Uterus (tissue), 2 donors: ENCODE results near the gene GRK3.
"Not testable (repeated sequence)": the region's sequence is repeated elsewhere in the genome, so short reads cannot be mapped to it uniquely, and the experiment has no call there.

ENCODE experiments used
- POLR2A ChIP-seq, 2 donors: fragments of 450-650 bp; IDR thresholded peaks; one replicate each; pipeline ENCODE4 v1.6.1; 2016; ENCODE audit warnings: antibody characterized with exemption in 2 of 2, mild to moderate bottlenecking in 1 of 2, moderate library complexity in 1 of 2
- TF ChIP-seq, protein P1 (sequence below), 4 experiments: fragments of 200-600 bp in 2 of 4; fragments of 450-650 bp in 2 of 4; sonication (generic) in 2 of 4; IDR thresholded peaks; one replicate each; pipeline ENCODE4 v1.5.1; 2016 to 2019; ENCODE audit warnings: antibody characterized with exemption in 4 of 4, mild to moderate bottlenecking in 2 of 4, moderate library complexity in 1 of 4

DNA sequence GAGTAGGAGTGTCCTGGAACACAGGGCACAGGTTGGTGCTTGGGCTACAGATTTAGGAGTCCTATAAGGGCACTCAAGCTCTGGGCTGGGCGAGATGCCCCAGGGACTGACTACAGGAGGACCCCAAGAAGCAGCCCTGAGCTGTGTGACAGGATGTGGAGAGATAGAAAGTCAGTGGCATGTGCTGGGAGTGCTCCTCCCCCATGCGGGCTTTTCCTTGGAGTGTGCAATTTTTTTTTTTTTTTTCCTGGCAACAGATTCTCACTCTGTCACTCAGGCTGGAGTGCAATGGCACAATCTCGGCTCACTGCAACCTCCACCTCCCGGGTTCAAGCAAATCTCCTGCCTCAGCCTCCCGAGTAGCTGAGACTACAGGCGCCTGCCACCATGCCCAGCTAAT lies 144.0 kb downstream of the GRK3 start:
- TF ChIP-seq, protein P1, sequence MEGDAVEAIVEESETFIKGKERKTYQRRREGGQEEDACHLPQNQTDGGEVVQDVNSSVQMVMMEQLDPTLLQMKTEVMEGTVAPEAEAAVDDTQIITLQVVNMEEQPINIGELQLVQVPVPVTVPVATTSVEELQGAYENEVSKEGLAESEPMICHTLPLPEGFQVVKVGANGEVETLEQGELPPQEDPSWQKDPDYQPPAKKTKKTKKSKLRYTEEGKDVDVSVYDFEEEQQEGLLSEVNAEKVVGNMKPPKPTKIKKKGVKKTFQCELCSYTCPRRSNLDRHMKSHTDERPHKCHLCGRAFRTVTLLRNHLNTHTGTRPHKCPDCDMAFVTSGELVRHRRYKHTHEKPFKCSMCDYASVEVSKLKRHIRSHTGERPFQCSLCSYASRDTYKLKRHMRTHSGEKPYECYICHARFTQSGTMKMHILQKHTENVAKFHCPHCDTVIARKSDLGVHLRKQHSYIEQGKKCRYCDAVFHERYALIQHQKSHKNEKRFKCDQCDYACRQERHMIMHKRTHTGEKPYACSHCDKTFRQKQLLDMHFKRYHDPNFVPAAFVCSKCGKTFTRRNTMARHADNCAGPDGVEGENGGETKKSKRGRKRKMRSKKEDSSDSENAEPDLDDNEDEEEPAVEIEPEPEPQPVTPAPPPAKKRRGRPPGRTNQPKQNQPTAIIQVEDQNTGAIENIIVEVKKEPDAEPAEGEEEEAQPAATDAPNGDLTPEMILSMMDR (IDR thresholded peaks at IDR 0.05), result not testable (repeated sequence)
- not testable (repeated sequence) for TF ChIP-seq POLR2A (IDR thresholded peaks at IDR 0.05)
